Measurements from ENCODE around the gene DCTN3.

- TF ChIP-seq GATA3 (IDR thresholded peaks at IDR 0.05; ENCODE audit: low read depth, low read length) (no peak), GATA2 (IDR thresholded peaks at IDR 0.05; ENCODE audit: low read depth, low read length) (no peak)
Measured at GRCh38 chr9:34655394-34655793, 35.1 kb upstream of the DCTN3 start.
